Hepatocyte (in vitro differentiated cells): ENCODE measurements around the gene TCEANC2. TPM values are rescaled to one million over a fixed set of nuclear protein-coding genes. Genes with fewer than 3 reads are reported as not detected.

Experiments used
- DNase-seq: peaks from one replicate; pipeline ENCODE4 v3.0.0-alpha.2; 2016; ENCODE audit warnings: low spot score
- H2AFZ ChIP-seq: fragments of 200-600 bp; sonication (generic); 2 replicates; pipeline ENCODE4 v1.6.0; 2016; ENCODE audit warnings: antibody characterized with exemption, mild to moderate bottlenecking
- H3K27ac ChIP-seq: fragments of 200-600 bp; sonication (generic); 2 replicates; pipeline ENCODE4 v1.5.1; 2016; ENCODE audit warnings: mild to moderate bottlenecking
- H3K27me3 ChIP-seq: fragments of 200-600 bp; sonication (generic); 2 replicates; pipeline ENCODE4 v1.6.1; 2016
- H3K36me3 ChIP-seq: fragments of 200-600 bp; sonication (generic); replicated peaks from 2 replicates; pipeline ENCODE4 v1.5.1; 2016; ENCODE audit warnings: low read depth; ENCODE audit not compliant: insufficient read depth
- H3K4me1 ChIP-seq: fragments of 200-600 bp; sonication (generic); 2 replicates; pipeline ENCODE4 v1.5.1; 2016; ENCODE audit warnings: mild to moderate bottlenecking, moderate library complexity; ENCODE audit not compliant: insufficient read depth
- H3K4me2 ChIP-seq: fragments of 200-600 bp; sonication (generic); 2 replicates; pipeline ENCODE4 v1.6.0; 2016
- H3K4me3 ChIP-seq: fragments of 200-600 bp; sonication (generic); 2 replicates; pipeline ENCODE4 v1.5.1; 2016; ENCODE audit warnings: mild to moderate bottlenecking
- H3K79me2 ChIP-seq: fragments of 200-600 bp; sonication (generic); 2 replicates; pipeline ENCODE4 v1.6.0; 2017; ENCODE audit warnings: mild to moderate bottlenecking
- H3K9me2 ChIP-seq: fragments of 200-600 bp; sonication (generic); replicated peaks from 2 replicates; pipeline ENCODE4 v1.6.0; 2017; ENCODE audit warnings: mild to moderate bottlenecking; ENCODE audit not compliant: insufficient read depth
- H3K9me3 ChIP-seq: fragments of 200-600 bp; sonication (generic); 2 replicates; pipeline ENCODE4 v1.5.1; 2016; ENCODE audit warnings: low read depth, mild to moderate bottlenecking
- H4K20me1 ChIP-seq: fragments of 200-600 bp; sonication (generic); 2 replicates; pipeline ENCODE4 v1.6.0; 2016; ENCODE audit warnings: mild to moderate bottlenecking; ENCODE audit not compliant: insufficient read depth, poor library complexity, severe bottlenecking
- CTCF ChIP-seq: fragments of 200-600 bp; sonication (generic); IDR thresholded peaks from 2 replicates; pipeline ENCODE4 v1.5.1; 2016; ENCODE audit warnings: antibody characterized with exemption, mild to moderate bottlenecking; ENCODE audit not compliant: poor library complexity
- EZH2 ChIP-seq: fragments of 200-600 bp; sonication (generic); IDR thresholded peaks from 2 replicates; pipeline ENCODE4 v1.6.1; 2016; ENCODE audit warnings: antibody characterized with exemption, mild to moderate bottlenecking, borderline replicate concordance
- EZH2phosphoT487 ChIP-seq: fragments of 200-600 bp; sonication (generic); IDR thresholded peaks from one replicate; pipeline ENCODE4 v1.6.1; 2018; ENCODE audit warnings: antibody characterized with exemption, mild to moderate bottlenecking, low read depth, moderate library complexity; ENCODE audit not compliant: unreplicated experiment, severe bottlenecking
- WGBS: methylation state at CpG from one replicate; pipeline ENCODE4 v1.1.6; 2016; ENCODE audit warnings: low lambda C conversion rate; ENCODE audit errors: missing lambda C conversion rate; 5-methylcytosine and 5-hydroxymethylcytosine counted together
- polyA plus RNA-seq: library from polyadenylated mRNA; unstranded; fragments of >200 nt; fragmentation: Nextera tagmentation; extraction: Ambion mirVana; gene quantifications from 2 replicates; pipeline ENCODE4 v1.2.1, GENCODE V29; 2016
- total RNA-seq: library from RNA; depleted of rRNA; stranded (reverse); fragments of >200 nt; gene quantifications from 2 replicates; pipeline ENCODE4 v1.2.3, GENCODE V29; 2014

TCEANC2 gene
- total and polyA plus RNA-seq, 2 experiments from 2014 or later: 3.0 to 3.2 TPM

- H3K36me3 ChIP-seq: no peaks in the 10 kb centered on the region
- H3K4me3 ChIP-seq: peak overlapping the region; percentile 25
- peaks cover 21% of the 10 kb centered on the region for H3K4me1 ChIP-seq
- H3K9me3 ChIP-seq: no peaks in the 10 kb centered on the region
- TF ChIP-seq CTCF (peak; percentile 6), EZH2 (no peak)
- no peaks in the 10 kb centered on the region for H3K9me2 ChIP-seq
- DNase-seq: no peak
- peaks cover 40% of the 10 kb centered on the region for H3K79me2 ChIP-seq
- 16% methylated on average over 21 of the region's 21 CpGs for WGBS
- peak overlapping the region; percentile 76 for H3K4me2 ChIP-seq
- H3K27me3 ChIP-seq: no peaks in the 10 kb centered on the region
- H3K27ac ChIP-seq: peak overlapping the region; percentile 84
- H4K20me1 ChIP-seq: peaks cover 22% of the 10 kb centered on the region
- peak overlapping the region; percentile 46 for H2AFZ ChIP-seq
Observed at GRCh38 chr1:54053745-54054437, 483 bp downstream of the TCEANC2 start.

- no peaks in the 10 kb centered on the region for H3K27me3 ChIP-seq
Observed at GRCh38 chr1:54054438-54054749, 986 bp downstream of the TCEANC2 start.

GRCh38 chr1:54064299-54064698 is 10.9 kb downstream of the TCEANC2 start:
- no peak for DNase-seq
- no peak overlapping the region for H2AFZ ChIP-seq
- no peaks in the 10 kb centered on the region for H4K20me1 ChIP-seq
- H3K4me3 ChIP-seq: no peak overlapping the region
- 97% methylated on average over 5 of the region's 5 CpGs for WGBS
- H3K36me3 ChIP-seq: no peaks in the 10 kb centered on the region
- no peak for TF ChIP-seq CTCF
- TF ChIP-seq EZH2phosphoT487: no peak
- no peak for TF ChIP-seq EZH2
- no peaks in the 10 kb centered on the region for H3K79me2 ChIP-seq
- H3K4me2 ChIP-seq: no peak overlapping the region
- H3K4me1 ChIP-seq: no peaks in the 10 kb centered on the region
- no peak overlapping the region for H3K27ac ChIP-seq
- H3K9me2 ChIP-seq: no peaks in the 10 kb centered on the region
- no peaks in the 10 kb centered on the region for H3K27me3 ChIP-seq
- H3K9me3 ChIP-seq: no peaks in the 10 kb centered on the region

More at GRCh38 chr1:54054438-54054749, 986 bp downstream of the TCEANC2 start:
- Histone ChIP-seq H3K4me1 (peaks cover 21% of the 10 kb centered on the region), H3K4me2 (peak overlapping the region; percentile 76), H3K4me3 (peak overlapping the region; percentile 25), H2AFZ (peak overlapping the region; percentile 46), H3K79me2 (peaks cover 35% of the 10 kb centered on the region), H3K36me3 (no peaks in the 10 kb centered on the region), H3K9me2 (no peaks in the 10 kb centered on the region), H3K27ac (peak overlapping the region; percentile 84), H4K20me1 (peaks cover 17% of the 10 kb centered on the region), H3K9me3 (no peaks in the 10 kb centered on the region)
- peak; percentile 16 for DNase-seq
- WGBS: 65% methylated on average over 5 of the region's 5 CpGs
- peak; percentile 3 for TF ChIP-seq CTCF
- no peak for TF ChIP-seq EZH2

GRCh38 chr1:54069791-54070170 is 16.4 kb downstream of the TCEANC2 start:
- Histone ChIP-seq H3K4me3 (no peak overlapping the region), H3K4me1 (peaks cover 9% of the 10 kb centered on the region), H4K20me1 (no peaks in the 10 kb centered on the region), H2AFZ (no peak overlapping the region), H3K4me2 (no peak overlapping the region), H3K27ac (no peak overlapping the region), H3K36me3 (no peaks in the 10 kb centered on the region), H3K79me2 (no peaks in the 10 kb centered on the region), H3K9me2 (no peaks in the 10 kb centered on the region), H3K27me3 (no peaks in the 10 kb centered on the region), H3K9me3 (no peaks in the 10 kb centered on the region)
- 63% methylated on average over 1 of the region's 1 CpG for WGBS
- TF ChIP-seq EZH2phosphoT487: no peak
- no peak for TF ChIP-seq EZH2
- TF ChIP-seq CTCF: no peak
- DNase-seq: no peak
